Cardiac muscle cell (in vitro differentiated cells and primary cell): ENCODE results near the gene NT5M. TPM values are rescaled to one million over a fixed set of nuclear protein-coding genes. Genes with fewer than 3 reads are reported as not detected.

Experiments
- DNase-seq, 2 donors: peaks; one replicate each; pipeline versions ENCODE4 v3.0.0 to v3.0.0-alpha.2; 2010 to 2017; ENCODE audit warnings: low read depth in 1 of 2, low spot score in 1 of 2
- H3K27ac ChIP-seq: fragments of 200-600 bp; sonication (generic); 2 replicates; pipeline ENCODE4 v1.5.1; 2016
- H3K27me3 ChIP-seq: fragments of 200-600 bp; sonication (generic); 2 replicates; pipeline ENCODE4 v1.6.0; 2016; ENCODE audit warnings: control low read depth
- H3K36me3 ChIP-seq: fragments of 200-600 bp; sonication (generic); 2 replicates; pipeline ENCODE4 v1.5.1; 2016; ENCODE audit warnings: control low read depth
- H3K4me1 ChIP-seq: fragments of 200-600 bp; sonication (generic); 2 replicates; pipeline ENCODE4 v1.8.1; 2017; ENCODE audit warnings: low read depth, mild to moderate bottlenecking, mixed run types
- H3K4me3 ChIP-seq: fragments of 200-600 bp; sonication (generic); 2 replicates; pipeline ENCODE4 v1.5.1; 2016; ENCODE audit warnings: mild to moderate bottlenecking
- H3K9me3 ChIP-seq: fragments of 200-600 bp; sonication (generic); 2 replicates; pipeline ENCODE4 v1.5.1; 2017; ENCODE audit warnings: low read depth, mild to moderate bottlenecking, control low read depth
- polyA plus RNA-seq: library from polyadenylated mRNA; unstranded; fragments of >200 nt; fragmentation: Nextera tagmentation; extraction: Ambion mirVana; gene quantifications from 2 replicates; pipeline ENCODE4 v1.2.1, GENCODE V29; 2016
- total RNA-seq: library from RNA; depleted of rRNA; stranded (reverse); fragments of >200 nt; gene quantifications from 2 replicates; pipeline ENCODE4 v1.2.3, GENCODE V29; 2016
- TF ChIP-seq, protein P1 (sequence below): IDR thresholded peaks from 2 replicates; pipeline ENCODE4 v1.5.1; 2012; ENCODE audit warnings: low read depth, mild to moderate bottlenecking, low read length

NT5M gene
- total and polyA plus RNA-seq, 2 experiments from 2014 or later: 32.9 to 38.5 TPM

- Histone ChIP-seq H3K36me3 (no peaks in the 10 kb centered on the region), H3K27me3 (no peaks in the 10 kb centered on the region), H3K4me3 (peak within 1 kb of the TSS; percentile 78), H3K4me1 (peaks cover 5% of the 10 kb centered on the region), H3K27ac (peak within 1 kb of the TSS; percentile 98), H3K9me3 (no peaks in the 10 kb centered on the region)
- peak; percentile 99 for DNase-seq
- TF ChIP-seq, protein P1, sequence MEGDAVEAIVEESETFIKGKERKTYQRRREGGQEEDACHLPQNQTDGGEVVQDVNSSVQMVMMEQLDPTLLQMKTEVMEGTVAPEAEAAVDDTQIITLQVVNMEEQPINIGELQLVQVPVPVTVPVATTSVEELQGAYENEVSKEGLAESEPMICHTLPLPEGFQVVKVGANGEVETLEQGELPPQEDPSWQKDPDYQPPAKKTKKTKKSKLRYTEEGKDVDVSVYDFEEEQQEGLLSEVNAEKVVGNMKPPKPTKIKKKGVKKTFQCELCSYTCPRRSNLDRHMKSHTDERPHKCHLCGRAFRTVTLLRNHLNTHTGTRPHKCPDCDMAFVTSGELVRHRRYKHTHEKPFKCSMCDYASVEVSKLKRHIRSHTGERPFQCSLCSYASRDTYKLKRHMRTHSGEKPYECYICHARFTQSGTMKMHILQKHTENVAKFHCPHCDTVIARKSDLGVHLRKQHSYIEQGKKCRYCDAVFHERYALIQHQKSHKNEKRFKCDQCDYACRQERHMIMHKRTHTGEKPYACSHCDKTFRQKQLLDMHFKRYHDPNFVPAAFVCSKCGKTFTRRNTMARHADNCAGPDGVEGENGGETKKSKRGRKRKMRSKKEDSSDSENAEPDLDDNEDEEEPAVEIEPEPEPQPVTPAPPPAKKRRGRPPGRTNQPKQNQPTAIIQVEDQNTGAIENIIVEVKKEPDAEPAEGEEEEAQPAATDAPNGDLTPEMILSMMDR: no peak
Measured at GRCh38 chr17:17280613-17281549, 22.3 kb upstream of the NT5M start, which contains the start of gene COPS3. COPS3 (minus strand) TSS chr17:17281246; CDS start chr17:17281186, 60 bp downstream.

- TF ChIP-seq, protein P1: no peak
- H3K9me3 ChIP-seq: no peaks in the 10 kb centered on the region
- no peak overlapping the region for H3K27ac ChIP-seq
- no peaks in the 10 kb centered on the region for H3K27me3 ChIP-seq
- DNase-seq: no peak
- H3K4me3 ChIP-seq: no peak overlapping the region
- no peaks in the 10 kb centered on the region for H3K4me1 ChIP-seq
- no peaks in the 10 kb centered on the region for H3K36me3 ChIP-seq
Measured at GRCh38 chr17:17285951-17286350, 17.2 kb upstream of the NT5M start.

DNA sequence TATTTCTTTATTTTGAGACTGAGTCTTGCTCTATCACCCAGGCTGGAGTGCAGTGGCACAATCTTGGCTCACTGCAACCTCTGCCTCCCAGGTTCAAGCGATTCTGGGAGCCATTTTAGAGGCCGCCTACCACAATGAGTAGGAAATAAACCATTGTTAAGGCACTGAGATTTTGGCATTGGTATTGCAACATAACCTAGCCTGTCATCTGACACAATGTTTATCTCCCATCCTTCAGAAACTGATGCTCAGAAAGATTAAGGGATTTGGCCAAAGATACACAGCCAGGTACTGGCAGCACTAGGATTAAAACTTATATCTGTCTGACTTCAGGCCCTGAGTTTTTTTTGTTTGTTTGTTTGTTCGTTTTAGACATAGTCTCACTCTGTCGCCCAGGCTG lies 14.1 kb upstream of the NT5M start:
- Histone ChIP-seq H3K27ac (no peak overlapping the region), H3K4me1 (no peaks in the 10 kb centered on the region), H3K27me3 (no peaks in the 10 kb centered on the region), H3K9me3 (no peaks in the 10 kb centered on the region), H3K36me3 (no peaks in the 10 kb centered on the region), H3K4me3 (no peak overlapping the region)
- no peak for DNase-seq
- TF ChIP-seq, protein P1: no peak

DNA sequence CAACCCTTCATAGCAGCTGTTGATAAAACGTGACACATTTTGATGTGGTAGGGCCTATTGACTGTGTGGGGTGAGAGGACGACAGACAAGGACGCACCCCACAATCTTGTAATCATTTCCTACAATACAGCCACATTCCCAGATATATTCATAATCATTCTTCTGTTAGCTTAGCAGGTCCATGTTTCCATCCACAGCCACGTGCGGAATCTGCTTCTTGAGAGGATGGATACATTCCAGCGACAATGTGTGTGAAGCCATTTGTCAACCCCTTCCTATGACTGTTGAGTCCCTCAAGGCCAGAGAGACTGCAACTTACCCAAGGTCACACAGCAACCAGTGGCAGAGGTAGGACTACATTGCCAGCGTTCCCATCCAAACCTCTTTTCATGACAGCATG lies 13.5 kb upstream of the NT5M start:
- no peak for DNase-seq
- H3K4me1 ChIP-seq: no peaks in the 10 kb centered on the region
- H3K36me3 ChIP-seq: no peaks in the 10 kb centered on the region
- no peak overlapping the region for H3K27ac ChIP-seq
- H3K4me3 ChIP-seq: no peak overlapping the region
- H3K9me3 ChIP-seq: no peaks in the 10 kb centered on the region
- TF ChIP-seq, protein P1: no peak
- H3K27me3 ChIP-seq: no peaks in the 10 kb centered on the region

GRCh38 chr17:17295141-17295540 lies 8.0 kb upstream of the NT5M start:
- DNase-seq: no peak
- no peaks in the 10 kb centered on the region for H3K4me1 ChIP-seq
- TF ChIP-seq, protein P1: no peak
- no peaks in the 10 kb centered on the region for H3K9me3 ChIP-seq
- no peak overlapping the region for H3K4me3 ChIP-seq
- no peaks in the 10 kb centered on the region for H3K27me3 ChIP-seq
- no peaks in the 10 kb centered on the region for H3K36me3 ChIP-seq
- no peak overlapping the region for H3K27ac ChIP-seq
